HG03280 (cell line): ENCODE results near the gene ARID4A.
"Not testable (repeated sequence)": the region's sequence is repeated elsewhere in the genome, so short reads cannot be mapped to it uniquely, and the experiment has no call there.

Experiments
- ATAC-seq: cut with Tn5 transposase; IDR thresholded peaks from one replicate; pipeline ENCODE4 v1.9.1; 2021; ENCODE audit warnings: mild to moderate bottlenecking, moderate library complexity; ENCODE audit not compliant: unreplicated experiment

ARID4A gene

GRCh38 chr14:58298477-58299400 lies at the start of gene ARID4A:
TSS of gene ARID4A (plus strand) at chr14:58298555. CDS start at chr14:58299855, 1,300 bp downstream.
- peak; percentile 10 for ATAC-seq

GRCh38 chr14:58249611-58250010 lies 48.7 kb upstream of the ARID4A start:
- ATAC-seq = no peak

DNA sequence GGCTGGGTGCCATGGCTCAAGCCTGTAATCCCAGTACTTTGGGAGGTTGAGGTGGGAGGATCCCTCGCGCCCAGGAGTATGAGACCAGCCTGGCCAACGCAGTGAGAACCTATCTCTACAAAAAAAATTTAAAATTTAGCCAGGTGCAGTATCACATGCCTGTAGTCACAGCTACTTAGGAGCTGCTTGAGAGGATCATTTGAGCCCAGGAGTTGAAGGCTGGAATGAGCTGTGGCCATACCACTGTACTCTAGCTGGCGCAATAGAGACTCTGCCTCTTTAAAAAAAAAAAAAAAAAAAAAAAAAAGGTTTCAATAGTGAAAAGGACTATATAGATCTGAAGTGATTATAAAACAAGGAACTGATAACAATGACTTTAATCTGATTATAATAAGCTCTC lies 40.2 kb upstream of the ARID4A start:
- no peak for ATAC-seq

DNA sequence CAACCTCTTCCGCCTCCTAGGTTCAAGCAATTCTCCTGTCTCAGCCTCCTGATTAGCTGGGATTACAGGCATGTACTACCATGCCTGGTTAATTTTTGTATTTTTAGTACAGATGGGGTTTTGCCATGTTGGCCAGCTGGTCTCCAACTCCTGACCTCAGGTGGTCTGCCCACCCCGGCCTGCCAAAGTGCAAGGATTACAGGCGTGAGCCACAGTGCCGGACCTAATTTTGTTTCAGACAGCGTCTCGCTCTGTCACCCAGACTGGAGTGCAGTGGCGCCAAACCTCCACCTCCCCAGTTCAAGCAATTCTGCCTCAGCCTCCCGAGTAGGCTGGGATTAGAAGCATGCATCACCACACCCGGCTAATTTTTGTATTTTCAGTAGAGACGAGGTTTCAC lies 36.4 kb upstream of the ARID4A start:
- ATAC-seq = not testable (repeated sequence)

GRCh38 chr14:58265401-58265800 lies 33.0 kb upstream of the ARID4A start:
- no peak for ATAC-seq

DNA sequence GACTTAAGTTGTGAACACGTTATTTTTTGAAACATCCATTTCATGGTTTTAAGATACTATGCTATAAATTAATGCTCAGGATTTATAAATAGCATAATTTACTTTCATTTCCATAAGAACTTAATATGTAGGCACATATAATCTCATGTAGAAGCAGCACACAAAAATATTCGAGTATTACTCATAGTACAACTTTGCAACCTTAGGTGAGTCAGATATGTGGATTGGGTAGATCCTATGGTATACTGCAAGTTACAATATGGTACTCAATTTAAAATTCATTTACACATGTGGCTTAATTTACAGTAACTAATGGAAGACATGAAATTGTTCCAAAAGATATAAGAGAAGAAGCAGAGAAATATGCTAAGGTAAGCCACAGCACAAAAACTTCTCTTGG lies 27.7 kb upstream of the ARID4A start:
- no peak for ATAC-seq

GRCh38 chr14:58272588-58273372 lies 25.6 kb upstream of the ARID4A start:
- no peak for ATAC-seq

GRCh38 chr14:58274881-58275280 lies 23.5 kb upstream of the ARID4A start:
- ATAC-seq = no peak

DNA sequence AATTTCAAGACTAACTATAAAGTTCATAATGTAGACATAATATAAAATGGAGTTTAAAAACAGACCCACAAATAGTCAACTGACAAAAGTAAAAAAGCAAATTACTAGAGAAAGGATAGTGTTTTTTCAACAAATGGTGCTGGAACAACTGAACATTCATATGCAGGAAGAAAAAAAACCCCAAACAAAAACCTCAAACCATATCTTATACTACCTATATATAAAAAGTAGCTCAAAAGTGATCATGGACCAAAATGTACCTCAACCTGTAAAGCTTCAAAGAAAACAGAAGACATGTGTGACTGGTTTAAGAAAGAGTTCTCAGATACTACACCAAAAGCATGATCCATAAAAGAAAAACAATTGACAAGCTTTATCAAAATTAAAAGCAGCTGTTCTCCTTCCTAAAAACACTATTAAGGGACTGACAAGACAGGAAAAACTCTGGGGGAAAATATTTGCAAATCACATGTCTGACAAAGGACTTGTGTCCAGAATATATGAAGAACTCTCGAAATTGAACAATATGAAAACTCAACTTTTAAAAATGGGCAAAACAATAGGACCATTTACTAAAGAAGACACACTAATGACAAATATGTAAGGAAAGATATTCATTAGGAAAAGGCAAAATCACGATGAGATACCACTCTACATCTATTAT lies 22.7 kb upstream of the ARID4A start:
- no peak for ATAC-seq

- ATAC-seq = no peak
Observed at GRCh38 chr14:58276208-58276607, 22.1 kb upstream of the ARID4A start.

- no peak for ATAC-seq
Observed at GRCh38 chr14:58278177-58278576, 20.2 kb upstream of the ARID4A start.

DNA sequence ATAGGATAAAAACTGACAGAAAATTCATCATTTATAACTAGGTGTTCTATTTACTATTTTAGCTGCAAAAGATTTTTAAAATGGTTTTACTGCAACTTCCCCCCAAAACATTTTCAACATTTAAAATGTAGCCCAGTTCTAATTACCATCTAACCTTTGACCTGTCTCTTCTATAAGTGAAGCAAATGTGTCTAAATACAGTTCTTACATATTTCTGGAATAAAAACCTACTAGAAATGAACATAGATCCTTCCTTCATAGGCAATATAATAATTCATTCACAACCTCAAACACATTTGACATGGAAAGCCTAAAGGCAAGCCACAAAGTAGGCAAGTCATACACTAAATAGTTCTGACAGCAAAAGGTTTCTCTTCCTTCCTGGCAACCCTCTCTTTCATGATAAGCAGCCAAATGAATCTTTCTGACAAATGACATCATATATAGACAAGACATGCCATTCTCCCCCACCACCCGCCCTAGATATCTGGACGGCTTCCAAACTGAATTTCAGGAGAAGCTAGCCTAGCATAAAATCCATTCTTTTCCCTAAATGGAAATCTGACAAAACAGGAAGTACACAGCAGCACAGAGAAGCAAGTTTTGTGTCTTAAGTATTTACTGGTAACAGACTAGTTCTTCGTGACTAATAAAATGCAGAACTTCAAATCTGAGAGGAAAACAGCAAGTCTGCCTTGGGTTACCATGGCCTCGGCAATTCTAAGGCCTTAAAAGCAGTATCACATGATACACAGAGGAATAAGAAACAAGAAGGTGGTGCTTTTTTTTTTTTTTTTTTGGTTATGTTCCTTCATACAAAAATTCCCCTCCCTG lies 17.2 kb upstream of the ARID4A start:
- ATAC-seq = peak; percentile 64

- ATAC-seq = no peak
Observed at GRCh38 chr14:58281969-58282368, 16.4 kb upstream of the ARID4A start.

DNA sequence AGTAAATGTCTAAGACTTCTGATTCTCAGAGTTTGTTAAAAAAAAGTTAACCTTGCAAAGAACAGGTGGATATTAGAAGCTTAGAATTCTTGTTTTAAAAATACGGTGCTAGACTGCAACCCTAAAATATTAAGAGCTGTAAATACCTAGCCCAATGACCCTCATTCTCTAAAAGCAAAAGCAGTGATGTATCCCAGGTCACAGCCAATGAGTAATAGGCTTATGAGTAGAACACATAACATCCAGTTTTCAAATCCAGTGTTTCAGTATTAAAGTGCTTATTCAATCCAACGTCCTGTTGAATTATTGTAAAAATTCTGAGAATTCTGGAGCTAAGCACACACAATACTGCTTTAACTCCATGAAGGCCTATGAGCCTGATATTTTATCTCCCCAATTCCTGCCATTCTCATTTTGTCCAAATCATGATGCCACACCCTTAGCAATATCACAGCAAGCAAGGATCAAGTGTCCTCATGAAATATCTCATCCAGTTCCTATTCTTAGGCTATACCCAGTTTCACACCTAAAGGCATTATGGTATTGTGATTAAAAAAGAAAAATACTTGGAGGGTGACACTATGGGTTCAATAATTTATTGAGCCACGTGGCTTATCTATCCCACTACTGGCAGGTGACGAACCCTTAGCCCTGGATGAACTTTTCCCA lies 15.3 kb upstream of the ARID4A start:
- ATAC-seq = no peak

DNA sequence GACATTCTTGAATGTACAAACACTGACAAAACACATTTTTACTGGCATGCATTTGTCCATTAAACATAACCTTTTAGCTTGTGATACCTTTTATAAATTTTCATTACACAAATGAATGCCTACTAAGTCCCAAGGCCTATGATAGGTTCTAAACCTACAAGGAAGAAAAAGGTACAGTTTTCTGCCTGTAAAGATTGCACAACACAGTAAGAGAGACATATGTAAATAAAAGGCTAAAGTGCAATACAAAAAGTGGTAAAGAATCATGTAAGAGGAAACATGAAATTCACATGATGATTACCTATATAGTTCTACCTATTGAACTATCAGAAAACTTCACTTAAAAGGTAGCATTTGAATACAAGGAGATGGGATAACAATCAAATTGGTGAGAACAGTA lies 14.6 kb upstream of the ARID4A start:
- ATAC-seq = no peak

DNA sequence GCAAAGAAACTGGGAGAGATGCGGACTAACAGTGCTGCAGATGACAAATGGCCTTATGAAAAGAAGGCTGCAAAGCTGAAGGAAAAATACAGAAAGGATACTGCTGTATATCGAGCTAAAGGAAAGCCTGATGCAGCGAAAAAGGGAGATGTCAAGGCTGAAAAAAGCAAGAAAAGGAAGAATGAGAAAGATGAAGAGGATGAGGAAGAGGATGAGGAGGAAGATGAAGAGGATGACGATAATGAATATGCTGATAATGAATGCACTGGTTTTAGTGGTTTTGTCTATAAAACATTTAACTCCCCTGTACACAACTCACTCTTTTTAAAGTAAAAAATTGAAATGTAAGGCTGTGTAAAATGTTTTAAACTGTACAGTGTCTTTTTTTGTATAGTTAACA lies 13.2 kb upstream of the ARID4A start:
- ATAC-seq = no peak

- no peak for ATAC-seq
Observed at GRCh38 chr14:58287607-58288042, 10.7 kb upstream of the ARID4A start.

- no peak for ATAC-seq
Observed at GRCh38 chr14:58288106-58288792, 10.1 kb upstream of the ARID4A start.

DNA sequence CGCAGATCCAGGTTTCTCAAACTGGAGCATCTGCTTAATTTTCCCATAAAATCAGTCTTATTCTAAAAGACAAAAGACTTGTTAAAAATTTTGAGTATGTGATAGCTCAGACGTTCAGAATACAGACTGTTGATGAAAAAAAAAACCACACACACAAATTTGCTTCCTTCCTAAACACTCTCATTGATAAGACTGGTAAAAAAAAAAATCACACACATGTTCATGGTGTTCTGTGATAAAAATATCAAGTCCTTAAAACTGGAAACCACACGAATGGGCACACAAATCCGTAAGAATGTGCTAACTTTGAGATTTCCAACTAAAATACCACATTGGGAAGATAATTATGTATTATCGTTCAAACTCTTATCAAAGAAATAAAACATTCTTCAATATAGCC lies 6.7 kb upstream of the ARID4A start:
- no peak for ATAC-seq
